CD14-positive monocyte (primary cell): ENCODE data around the gene RNF31. TPM values are rescaled to one million over a fixed set of nuclear protein-coding genes. Genes with fewer than 3 reads are reported as not detected.

ENCODE experiments used
- DNase-seq, 3 donors: peaks; one replicate each; pipeline ENCODE4 v3.0.0-alpha.2; 2011 to 2022
- H2AFZ ChIP-seq: 2 replicates; pipeline ENCODE4 v1.6.0; 2012; ENCODE audit warnings: mild to moderate bottlenecking, low read depth, low read length, inconsistent platforms; ENCODE audit not compliant: insufficient read depth, poor library complexity, severe bottlenecking
- H3K27ac ChIP-seq, 2 donors: 1 replicate in 1 of 2; 2 replicates in 1 of 2; pipeline ENCODE4 v1.5.1; 2012 to 2013; ENCODE audit warnings: low read length in 2 of 2, control low read depth in 1 of 2, inconsistent platforms in 1 of 2, low read depth in 1 of 2, mild to moderate bottlenecking in 1 of 2
- H3K27me3 ChIP-seq, 2 donors: one replicate each; pipeline versions ENCODE4 v1.6.0 to v1.6.1; 2011 to 2013; ENCODE audit warnings: low read length in 2 of 2; ENCODE audit not compliant: control insufficient read depth in 2 of 2, insufficient read depth in 2 of 2
- H3K36me3 ChIP-seq, 2 donors: replicated peaks in 1 of 2; 1 replicate in 1 of 2; 2 replicates in 1 of 2; pipeline versions ENCODE4 v1.5.1 to v1.6.1; 2012 to 2013; ENCODE audit warnings: low read length in 2 of 2, control low read depth in 1 of 2, inconsistent platforms in 1 of 2, mild to moderate bottlenecking in 1 of 2; ENCODE audit not compliant: insufficient read depth in 2 of 2, control insufficient read depth in 1 of 2
- H3K4me1 ChIP-seq, 2 donors: 1 replicate in 1 of 2; 2 replicates in 1 of 2; pipeline versions ENCODE4 v1.5.1 to v1.6.1; 2012 to 2013; ENCODE audit warnings: low read length in 2 of 2, control low read depth in 1 of 2, inconsistent platforms in 1 of 2, mild to moderate bottlenecking in 1 of 2, moderate library complexity in 1 of 2; ENCODE audit not compliant: insufficient read depth in 2 of 2, control insufficient read depth in 1 of 2
- H3K4me2 ChIP-seq: replicated peaks from 2 replicates; pipeline ENCODE3; 2012; ENCODE audit warnings: low read length, moderate library complexity, mild to moderate bottlenecking; ENCODE audit not compliant: poor library complexity, severe bottlenecking; ENCODE audit errors: extremely low read depth
- H3K4me3 ChIP-seq, 3 experiments: fragments of 200-600 bp in 1 of 3; sonication (generic) in 1 of 3; replicated peaks in 1 of 3; 1 replicate in 2 of 3; 2 replicates in 1 of 3; pipeline ENCODE4 v1.5.1; 2011 to 2013; ENCODE audit warnings: low read length in 3 of 3, mild to moderate bottlenecking in 3 of 3, control low read depth in 2 of 3, low read depth in 2 of 3, inconsistent platforms in 1 of 3, moderate library complexity in 1 of 3
- H3K79me2 ChIP-seq: 2 replicates; pipeline ENCODE4 v1.6.0; 2012; ENCODE audit warnings: mild to moderate bottlenecking, control low read depth, inconsistent platforms, low read length, moderate library complexity; ENCODE audit not compliant: insufficient read depth
- H3K9ac ChIP-seq: 2 replicates; pipeline ENCODE4 v1.6.0; 2017; ENCODE audit warnings: low read length, mild to moderate bottlenecking; ENCODE audit not compliant: insufficient read depth, poor library complexity, severe bottlenecking
- H3K9me3 ChIP-seq, 2 donors: replicated peaks in 1 of 2; 1 replicate in 1 of 2; 2 replicates in 1 of 2; pipeline versions ENCODE4 v1.5.1 to v1.6.1; 2012 to 2013; ENCODE audit warnings: low read length in 2 of 2, control low read depth in 1 of 2; ENCODE audit not compliant: control insufficient read depth in 1 of 2, insufficient read depth in 1 of 2
- H4K20me1 ChIP-seq: 2 replicates; pipeline ENCODE4 v1.6.0; 2012; ENCODE audit warnings: mild to moderate bottlenecking, low read length, control low read depth, moderate library complexity; ENCODE audit not compliant: insufficient read depth
- H3K27ac Mint-ChIP-seq, 7 donors: one replicate each; pipeline ENCODE4 v1.8.0; 2020; ENCODE audit warnings: mild to moderate bottlenecking in 7 of 7, mixed read lengths in 7 of 7, moderate library complexity in 6 of 7, inconsistent platforms in 2 of 7
- H3K27me3 Mint-ChIP-seq, 3 donors: one replicate each; pipeline ENCODE4 v1.8.0; 2021 to 2022; ENCODE audit warnings: low read depth in 3 of 3, mild to moderate bottlenecking in 3 of 3, mixed read lengths in 3 of 3, moderate library complexity in 3 of 3, inconsistent platforms in 1 of 3
- H3K36me3 Mint-ChIP-seq, 2 donors: one replicate each; pipeline ENCODE4 v1.8.0; 2020; ENCODE audit warnings: mixed read lengths in 2 of 2, inconsistent platforms in 1 of 2, mild to moderate bottlenecking in 1 of 2
- H3K4me1 Mint-ChIP-seq: one replicate; pipeline ENCODE4 v1.8.0; 2020; ENCODE audit warnings: mild to moderate bottlenecking, mixed read lengths
- H3K4me3 Mint-ChIP-seq, 2 donors: one replicate each; pipeline ENCODE4 v1.8.0; 2020; ENCODE audit warnings: mild to moderate bottlenecking in 2 of 2, mixed read lengths in 2 of 2, moderate library complexity in 1 of 2
- H3K9me3 Mint-ChIP-seq, 7 donors: one replicate each; pipeline ENCODE4 v1.8.0; 2020 to 2022; ENCODE audit warnings: mixed read lengths in 7 of 7, mild to moderate bottlenecking in 6 of 7, moderate library complexity in 6 of 7, inconsistent platforms in 2 of 7
- WGBS: methylation state at CpG from one replicate; pipeline ENCODE4 v1.1.5; 2013; ENCODE audit warnings: missing lambda C conversion rate; ENCODE audit not compliant: insufficient coverage; 5-methylcytosine and 5-hydroxymethylcytosine counted together
- intact Hi-C, 2 donors: fragments of 100-400 bp; cut with micrococcal nuclease; formaldehyde crosslinking; loops; one replicate each; pipeline versions ENCODE4 v1.15.0 to v1.15.1; 2023
- polyA plus RNA-seq, 3 donors: library from polyadenylated mRNA; depleted of rRNA in 1 of 3; unstranded in 2 of 3; stranded (reverse) in 1 of 3; fragments of 300-500 nt in 2 of 3; fragments of >200 nt in 1 of 3; fragmentation: Illumina TruSeq in 2 of 3; gene quantifications; 1 replicate in 2 of 3; 2 replicates in 1 of 3; pipeline ENCODE4 v1.2.3, GENCODE V29; 2012 to 2021
- TF ChIP-seq, protein P1 (sequence below): fragments of 200-600 bp; IDR thresholded peaks from one replicate; pipeline ENCODE4 v1.8.0; 2022; ENCODE audit warnings: antibody characterized with exemption, mild to moderate bottlenecking

RNF31 gene
- polyA plus RNA-seq, 3 donors, result 30.7 to 63.2 (median 36.8) TPM

DNA sequence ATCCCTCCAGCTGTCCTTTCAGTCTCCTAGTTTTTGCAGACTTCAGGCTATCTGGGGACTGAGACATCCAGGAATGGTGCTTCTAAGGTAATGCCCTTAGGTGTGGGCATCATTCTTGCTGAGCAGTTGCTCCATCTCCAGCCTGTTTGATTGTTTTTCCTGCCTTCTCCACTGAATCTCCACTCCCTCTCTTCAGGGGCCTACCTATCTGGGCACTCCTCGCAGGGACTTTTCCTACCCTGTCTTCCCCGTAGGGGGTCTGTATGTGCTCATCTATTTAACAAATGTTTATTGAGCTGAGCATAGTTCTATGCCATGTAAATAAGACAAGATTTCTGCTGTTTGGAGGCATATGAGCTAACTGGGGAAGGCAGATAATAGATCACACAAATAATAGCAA is 14.3 kb upstream of the RNF31 start:
- Mint-ChIP-seq H3K9me3 (peaks cover 0 to 1% (median 0%) of the 10 kb centered on the region in 7 donors), H3K27ac (no peak overlapping the region)
- no peak overlapping the region for H3K4me3 ChIP-seq

DNA sequence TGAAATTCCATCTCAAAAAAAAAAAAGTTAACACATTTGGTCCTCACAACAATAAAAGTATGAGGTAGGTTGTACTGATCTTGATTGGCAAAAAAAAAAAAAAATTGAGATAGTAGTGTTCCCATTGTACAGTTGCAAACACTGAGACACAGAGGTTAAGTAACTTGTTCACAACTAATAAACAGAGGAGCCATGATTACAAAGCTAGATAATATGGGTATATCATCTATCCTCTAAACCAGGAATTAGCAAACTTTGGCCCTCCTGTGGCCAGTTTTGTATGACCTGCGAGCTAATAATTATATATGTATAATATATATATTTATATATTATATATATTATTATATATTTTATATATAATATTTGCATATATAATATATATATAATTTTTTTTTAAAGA is 13.6 kb upstream of the RNF31 start:
- H3K27me3 ChIP-seq, result no peaks in the 10 kb centered on the region
- Mint-ChIP-seq H3K27ac (no peak overlapping the region), H3K4me3 (no peak overlapping the region), H3K9me3 (peaks cover 0 to 1% (median 0%) of the 10 kb centered on the region in 7 donors), H3K36me3 (peaks cover 26 to 38% of the 10 kb centered on the region in 2 donors), H3K4me1 (peaks cover 37% of the 10 kb centered on the region), H3K27me3 (no peaks in the 10 kb centered on the region)
- peaks cover 28% of the 10 kb centered on the region for H3K79me2 ChIP-seq
- H3K9ac ChIP-seq, result no peak overlapping the region
- no peak overlapping the region for H3K27ac ChIP-seq
- TF ChIP-seq, protein P1, sequence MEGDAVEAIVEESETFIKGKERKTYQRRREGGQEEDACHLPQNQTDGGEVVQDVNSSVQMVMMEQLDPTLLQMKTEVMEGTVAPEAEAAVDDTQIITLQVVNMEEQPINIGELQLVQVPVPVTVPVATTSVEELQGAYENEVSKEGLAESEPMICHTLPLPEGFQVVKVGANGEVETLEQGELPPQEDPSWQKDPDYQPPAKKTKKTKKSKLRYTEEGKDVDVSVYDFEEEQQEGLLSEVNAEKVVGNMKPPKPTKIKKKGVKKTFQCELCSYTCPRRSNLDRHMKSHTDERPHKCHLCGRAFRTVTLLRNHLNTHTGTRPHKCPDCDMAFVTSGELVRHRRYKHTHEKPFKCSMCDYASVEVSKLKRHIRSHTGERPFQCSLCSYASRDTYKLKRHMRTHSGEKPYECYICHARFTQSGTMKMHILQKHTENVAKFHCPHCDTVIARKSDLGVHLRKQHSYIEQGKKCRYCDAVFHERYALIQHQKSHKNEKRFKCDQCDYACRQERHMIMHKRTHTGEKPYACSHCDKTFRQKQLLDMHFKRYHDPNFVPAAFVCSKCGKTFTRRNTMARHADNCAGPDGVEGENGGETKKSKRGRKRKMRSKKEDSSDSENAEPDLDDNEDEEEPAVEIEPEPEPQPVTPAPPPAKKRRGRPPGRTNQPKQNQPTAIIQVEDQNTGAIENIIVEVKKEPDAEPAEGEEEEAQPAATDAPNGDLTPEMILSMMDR, result no peak
- no peak for DNase-seq
- H3K4me1 ChIP-seq, result peaks cover 26 to 32% of the 10 kb centered on the region in 2 donors
- no CpG with 5 or more reads among the region's 1 CpG for WGBS
- H3K4me2 ChIP-seq, result no peak overlapping the region
- H3K9me3 ChIP-seq, result no peaks in the 10 kb centered on the region
- intact Hi-C loops, result loop anchor here in 1 of 2 donors (10.0 kb wide), 1 partner anchor 101 kb away; the partner anchor contains the start of genes GMPR2 and NEDD8
- H3K4me3 ChIP-seq, result no peak overlapping the region
- H2AFZ ChIP-seq, result no peak overlapping the region
- H4K20me1 ChIP-seq, result peaks cover 23% of the 10 kb centered on the region
- peaks cover 16 to 17% of the 10 kb centered on the region in 2 donors for H3K36me3 ChIP-seq

More for the DNA sequence above, 14.3 kb upstream of the RNF31 start:
- H4K20me1 ChIP-seq, result peaks cover 17% of the 10 kb centered on the region
- H3K36me3 ChIP-seq, result peaks cover 8 to 9% of the 10 kb centered on the region in 2 donors
- peaks cover 20% of the 10 kb centered on the region for H3K79me2 ChIP-seq
- Mint-ChIP-seq H3K4me1 (peaks cover 30% of the 10 kb centered on the region), H3K4me3 (no peak overlapping the region), H3K27me3 (no peaks in the 10 kb centered on the region), H3K36me3 (peaks cover 19 to 31% of the 10 kb centered on the region in 2 donors)
- H3K27ac ChIP-seq, result no peak overlapping the region
- no peak overlapping the region for H3K4me2 ChIP-seq
- H3K27me3 ChIP-seq, result no peaks in the 10 kb centered on the region
- no peak overlapping the region for H3K9ac ChIP-seq
- intact Hi-C loops, result loop anchor here in 1 of 2 donors (10.0 kb wide), 1 partner anchor 102 kb away; the partner anchor contains the start of genes GMPR2 and NEDD8
- no peak for DNase-seq
- no CpG with 5 or more reads among the region's 2 CpGs for WGBS
- TF ChIP-seq, protein P1, result no peak
- no peaks in the 10 kb centered on the region for H3K9me3 ChIP-seq
- peaks cover 26 to 32% of the 10 kb centered on the region in 2 donors for H3K4me1 ChIP-seq
- H2AFZ ChIP-seq, result no peak overlapping the region
